Dendritic cell treated with granulocyte-macrophage colony-stimulating factor and Interleukin-4, amounts not matched to agents 40 ng/mL and 50 ng/mL, for 4 days (primary cell): ENCODE results near the gene BLM.
"Not testable (repeated sequence)": the region's sequence is repeated elsewhere in the genome, so short reads cannot be mapped to it uniquely, and the experiment has no call there.

Experiments
- H3K27ac Mint-ChIP-seq: one replicate; pipeline ENCODE4 v1.8.0; 2022; ENCODE audit warnings: mild to moderate bottlenecking, mixed read lengths
- H3K27me3 Mint-ChIP-seq: one replicate; pipeline ENCODE4 v1.8.0; 2022; ENCODE audit warnings: mild to moderate bottlenecking, mixed read lengths
- H3K36me3 Mint-ChIP-seq: one replicate; pipeline ENCODE4 v1.8.0; 2022; ENCODE audit warnings: low read depth, mixed read lengths
- H3K4me1 Mint-ChIP-seq: one replicate; pipeline ENCODE4 v1.8.0; 2022; ENCODE audit warnings: low read depth, mixed read lengths
- H3K4me3 Mint-ChIP-seq: one replicate; pipeline ENCODE4 v1.8.0; 2022; ENCODE audit warnings: mild to moderate bottlenecking, moderate library complexity, mixed read lengths
- H3K9me3 Mint-ChIP-seq: one replicate; pipeline ENCODE4 v1.8.0; 2022; ENCODE audit warnings: mixed read lengths
- intact Hi-C: fragments of 100-400 bp; cut with micrococcal nuclease; formaldehyde crosslinking; loops from one replicate; pipeline ENCODE4 v1.15.0; 2022

The BLM gene

GRCh38 chr15:90684281-90684680, 32.9 kb upstream of the BLM start:
- Mint-ChIP-seq H3K36me3 (no peaks in the 10 kb centered on the region), H3K27ac (peak overlapping the region; percentile 81), H3K9me3 (no peaks in the 10 kb centered on the region), H3K4me3 (no peak overlapping the region), H3K4me1 (peaks cover 51% of the 10 kb centered on the region), H3K27me3 (no peaks in the 10 kb centered on the region)
- intact Hi-C loops: no loop called here

GRCh38 chr15:90685591-90686434, 31.3 kb upstream of the BLM start:
- Mint-ChIP-seq H3K4me3 (peak overlapping the region; percentile 2), H3K36me3 (no peaks in the 10 kb centered on the region), H3K9me3 (no peaks in the 10 kb centered on the region), H3K27ac (peak overlapping the region; percentile 81), H3K27me3 (no peaks in the 10 kb centered on the region), H3K4me1 (peaks cover 53% of the 10 kb centered on the region)
- intact Hi-C loops: no loop called here

- H3K9me3 Mint-ChIP-seq: no peaks in the 10 kb centered on the region
- intact Hi-C loops: no loop called here
- peaks cover 54% of the 10 kb centered on the region for H3K4me1 Mint-ChIP-seq
- peak overlapping the region; percentile 81 for H3K27ac Mint-ChIP-seq
- H3K36me3 Mint-ChIP-seq: no peaks in the 10 kb centered on the region
- no peak overlapping the region for H3K4me3 Mint-ChIP-seq
- no peaks in the 10 kb centered on the region for H3K27me3 Mint-ChIP-seq
Observed at GRCh38 chr15:90686435-90687218, 30.5 kb upstream of the BLM start.

GRCh38 chr15:90689326-90689961, 27.7 kb upstream of the BLM start:
- H3K36me3 Mint-ChIP-seq, intact Hi-C loops, H3K9me3 Mint-ChIP-seq, H3K27ac Mint-ChIP-seq, H3K27me3 Mint-ChIP-seq, H3K4me3 Mint-ChIP-seq: not testable (repeated sequence)
- peaks cover 43% of the 10 kb centered on the region for H3K4me1 Mint-ChIP-seq

- intact Hi-C loops: no loop called here
- Mint-ChIP-seq H3K4me1 (peaks cover 32% of the 10 kb centered on the region), H3K27ac (peak overlapping the region; percentile 74), H3K27me3 (no peaks in the 10 kb centered on the region), H3K9me3 (no peaks in the 10 kb centered on the region), H3K4me3 (no peak overlapping the region), H3K36me3 (no peaks in the 10 kb centered on the region)
Observed at GRCh38 chr15:90690585-90690984, 26.6 kb upstream of the BLM start.

GRCh38 chr15:90691369-90691768, 25.8 kb upstream of the BLM start:
- intact Hi-C loops: no loop called here
- Mint-ChIP-seq H3K27ac (peak overlapping the region; percentile 74), H3K27me3 (no peaks in the 10 kb centered on the region), H3K4me3 (no peak overlapping the region), H3K36me3 (no peaks in the 10 kb centered on the region), H3K4me1 (peaks cover 28% of the 10 kb centered on the region), H3K9me3 (no peaks in the 10 kb centered on the region)

- no peak overlapping the region for H3K4me3 Mint-ChIP-seq
Observed at GRCh38 chr15:90691982-90692773, 25.0 kb upstream of the BLM start.

GRCh38 chr15:90694987-90695386, 22.2 kb upstream of the BLM start:
- no peak overlapping the region for H3K27ac Mint-ChIP-seq
- intact Hi-C loops: no loop called here
- no peaks in the 10 kb centered on the region for H3K27me3 Mint-ChIP-seq
- H3K36me3 Mint-ChIP-seq: no peaks in the 10 kb centered on the region
- no peaks in the 10 kb centered on the region for H3K9me3 Mint-ChIP-seq
- H3K4me1 Mint-ChIP-seq: peaks cover 22% of the 10 kb centered on the region
- no peak overlapping the region for H3K4me3 Mint-ChIP-seq

More at GRCh38 chr15:90691982-90692773, 25.0 kb upstream of the BLM start:
- intact Hi-C loops: no loop called here
- Mint-ChIP-seq H3K27me3 (no peaks in the 10 kb centered on the region), H3K27ac (peak overlapping the region; percentile 74), H3K9me3 (no peaks in the 10 kb centered on the region), H3K4me1 (peaks cover 20% of the 10 kb centered on the region), H3K36me3 (no peaks in the 10 kb centered on the region)

- H3K4me3 Mint-ChIP-seq: no peak overlapping the region
Observed at GRCh38 chr15:90697175-90697574, 20.0 kb upstream of the BLM start.

GRCh38 chr15:90698629-90699028, 18.5 kb upstream of the BLM start:
- H3K27me3 Mint-ChIP-seq: no peaks in the 10 kb centered on the region
- no peak overlapping the region for H3K27ac Mint-ChIP-seq
- H3K4me1 Mint-ChIP-seq: peaks cover 32% of the 10 kb centered on the region
- H3K9me3 Mint-ChIP-seq: no peaks in the 10 kb centered on the region
- no peaks in the 10 kb centered on the region for H3K36me3 Mint-ChIP-seq
- intact Hi-C loops: no loop called here
- H3K4me3 Mint-ChIP-seq: no peak overlapping the region

More at GRCh38 chr15:90697175-90697574, 20.0 kb upstream of the BLM start:
- intact Hi-C loops: no loop called here
- Mint-ChIP-seq H3K4me1 (peaks cover 25% of the 10 kb centered on the region), H3K9me3 (no peaks in the 10 kb centered on the region), H3K27ac (no peak overlapping the region), H3K36me3 (no peaks in the 10 kb centered on the region), H3K27me3 (no peaks in the 10 kb centered on the region)

- H3K27me3 Mint-ChIP-seq: no peaks in the 10 kb centered on the region
- peaks cover 32% of the 10 kb centered on the region for H3K4me1 Mint-ChIP-seq
- peak overlapping the region; percentile 76 for H3K27ac Mint-ChIP-seq
- intact Hi-C loops: loop anchor here (2.0 kb wide), 1 partner anchor 184 kb away; the partner anchor contains the start of gene FES
- H3K9me3 Mint-ChIP-seq: no peaks in the 10 kb centered on the region
- peak overlapping the region; percentile 17 for H3K4me3 Mint-ChIP-seq
- no peaks in the 10 kb centered on the region for H3K36me3 Mint-ChIP-seq
Observed at GRCh38 chr15:90701048-90701447, 16.1 kb upstream of the BLM start.

GRCh38 chr15:90701880-90702630, 15.1 kb upstream of the BLM start:
- H3K4me3 Mint-ChIP-seq: peak overlapping the region; percentile 43
- H3K27me3 Mint-ChIP-seq: no peaks in the 10 kb centered on the region
- H3K36me3 Mint-ChIP-seq: no peaks in the 10 kb centered on the region
- peak overlapping the region; percentile 76 for H3K27ac Mint-ChIP-seq
- no peaks in the 10 kb centered on the region for H3K9me3 Mint-ChIP-seq
- H3K4me1 Mint-ChIP-seq: peaks cover 32% of the 10 kb centered on the region
- intact Hi-C loops: loop anchor here (2.0 kb wide), 1 partner anchor 183 kb away; the partner anchor contains the start of gene FES

GRCh38 chr15:90703455-90703854, 13.7 kb upstream of the BLM start:
- H3K27ac Mint-ChIP-seq: no peak overlapping the region

More at GRCh38 chr15:90703455-90703854, 13.7 kb upstream of the BLM start:
- H3K4me1 Mint-ChIP-seq: peaks cover 32% of the 10 kb centered on the region
- intact Hi-C loops: no loop called here
- H3K36me3 Mint-ChIP-seq: no peaks in the 10 kb centered on the region
- H3K9me3 Mint-ChIP-seq: no peaks in the 10 kb centered on the region
- H3K27me3 Mint-ChIP-seq: no peaks in the 10 kb centered on the region
- H3K4me3 Mint-ChIP-seq: no peak overlapping the region
